IMR-90 (cell line): ENCODE measurements around the gene ALS2. TPM values are rescaled to one million over a fixed set of nuclear protein-coding genes. Genes with fewer than 3 reads are reported as not detected.

ENCODE experiments used
- ATAC-seq: fragments of 200-7000 bp; cut with Tn5 transposase; 2 replicates; pipeline ENCODE4 v1.9.1; 2020; ENCODE audit warnings: low read depth, mild to moderate bottlenecking, moderate library complexity
- BruUV-seq: library from RNA; stranded (reverse); fragments of 400-500 nt; replicated peaks from 2 replicates; lab custom pipeline; 2021; lab: Mats Ljungman, UMichigan
- CTCF ChIA-PET: fragments of 300-600 bp; formaldehyde crosslinking; extraction: SDS; loops from one replicate; lab custom pipeline; 2021; ENCODE audit warnings: antibody characterized with exemption; lab: Yijun Ruan, JAX
- POLR2A ChIA-PET: fragments of 300-600 bp; sonication (Branson Sonifier 250); formaldehyde crosslinking; loops from one replicate; lab custom pipeline; 2022; ENCODE audit warnings: antibody characterized with exemption; ENCODE audit not compliant: unreplicated experiment; lab: Charles Lee
- DNase-seq: peaks from one replicate; pipeline ENCODE4 v3.0.0; 2013
- H2AFZ ChIP-seq: replicated peaks from 2 replicates; pipeline ENCODE3; 2013; ENCODE audit warnings: low read length, mild to moderate bottlenecking; ENCODE audit not compliant: poor library complexity
- H2AK5ac ChIP-seq: 2 replicates; pipeline ENCODE4 v1.6.1; 2013; ENCODE audit warnings: low read depth, low read length, inconsistent platforms
- H2AK9ac ChIP-seq: replicated peaks from 2 replicates; pipeline ENCODE3; 2013; ENCODE audit warnings: mild to moderate bottlenecking, low read depth, low read length, moderate library complexity; ENCODE audit not compliant: poor library complexity
- H2BK120ac ChIP-seq: 2 replicates; pipeline ENCODE4 v1.6.1; 2013; ENCODE audit warnings: low read depth, low read length, inconsistent platforms
- H2BK15ac ChIP-seq: 3 replicates; pipeline ENCODE4 v1.6.1; 2013; ENCODE audit warnings: low read depth, low read length, inconsistent platforms
- H2BK20ac ChIP-seq: 2 replicates; pipeline ENCODE4 v1.6.1; 2013; ENCODE audit warnings: low read depth, mild to moderate bottlenecking, inconsistent platforms, low read length, moderate library complexity
- H2BK5ac ChIP-seq: 2 replicates; pipeline ENCODE4 v1.6.1; 2013; ENCODE audit warnings: mild to moderate bottlenecking, low read depth, low read length, inconsistent platforms; ENCODE audit not compliant: poor library complexity, severe bottlenecking
- H3K14ac ChIP-seq: replicated peaks from 2 replicates; pipeline ENCODE4 v1.6.1; 2013; ENCODE audit warnings: low read depth, low read length, inconsistent platforms
- H3K18ac ChIP-seq: 2 replicates; pipeline ENCODE4 v1.6.1; 2013; ENCODE audit warnings: low read depth, low read length, control low read depth
- H3K23ac ChIP-seq: 2 replicates; pipeline ENCODE4 v1.6.1; 2013; ENCODE audit warnings: low read depth, low read length, inconsistent platforms
- H3K27ac ChIP-seq: 2 replicates; pipeline ENCODE4 v1.5.1; 2013; ENCODE audit warnings: mild to moderate bottlenecking, control low read depth, low read length; ENCODE audit not compliant: insufficient read depth
- H3K27me3 ChIP-seq: 2 replicates; pipeline ENCODE4 v1.6.1; 2013; ENCODE audit warnings: low read length; ENCODE audit not compliant: control insufficient read depth, insufficient read depth
- H3K36me3 ChIP-seq: 2 replicates; pipeline ENCODE4 v1.6.1; 2013; ENCODE audit warnings: low read length, mixed read lengths; ENCODE audit not compliant: control insufficient read depth, insufficient read depth
- H3K4ac ChIP-seq: 2 replicates; pipeline ENCODE4 v1.6.1; 2013; ENCODE audit warnings: low read depth, low read length, inconsistent platforms
- H3K4me1 ChIP-seq: 2 replicates; pipeline ENCODE4 v1.6.1; 2013; ENCODE audit warnings: low read length, mixed read lengths; ENCODE audit not compliant: control insufficient read depth, insufficient read depth
- H3K4me2 ChIP-seq: 2 replicates; pipeline ENCODE4 v1.6.1; 2013; ENCODE audit warnings: low read depth, mild to moderate bottlenecking, control low read depth, low read length, moderate library complexity
- H3K4me3 ChIP-seq: 2 replicates; pipeline ENCODE4 v1.5.1; 2013; ENCODE audit warnings: low read depth, mild to moderate bottlenecking, control low read depth, low read length, moderate library complexity; ENCODE audit not compliant: insufficient read depth
- H3K56ac ChIP-seq: 2 replicates; pipeline ENCODE4 v1.6.1; 2013; ENCODE audit warnings: low read length, inconsistent platforms; ENCODE audit not compliant: insufficient read depth; ENCODE audit errors: extremely low read depth
- H3K79me1 ChIP-seq, 2 experiments: 2 replicates each; pipeline ENCODE4 v1.6.1; 2013; ENCODE audit warnings: low read length in 2 of 2, inconsistent platforms in 1 of 2, low read depth in 1 of 2
- H3K9ac ChIP-seq: 2 replicates; pipeline ENCODE4 v1.6.1; 2013; ENCODE audit warnings: low read depth, low read length, control low read depth
- H3K9me1 ChIP-seq: 2 replicates; pipeline ENCODE4 v1.6.1; 2013; ENCODE audit warnings: low read length, inconsistent platforms; ENCODE audit not compliant: insufficient read depth
- H3K9me3 ChIP-seq: 2 replicates; pipeline ENCODE4 v1.6.1; 2013; ENCODE audit warnings: low read length; ENCODE audit not compliant: control insufficient read depth, insufficient read depth
- H4K20me1 ChIP-seq: 2 replicates; pipeline ENCODE4 v1.6.1; 2013; ENCODE audit warnings: low read length, inconsistent platforms; ENCODE audit not compliant: insufficient read depth
- H4K5ac ChIP-seq: 2 replicates; pipeline ENCODE4 v1.6.1; 2013; ENCODE audit warnings: mild to moderate bottlenecking, low read depth, low read length, control low read depth
- H4K8ac ChIP-seq, 2 experiments: 2 replicates each; pipeline ENCODE4 v1.6.1; 2013; ENCODE audit warnings: low read depth in 2 of 2, low read length in 2 of 2, control low read depth in 1 of 2, inconsistent platforms in 1 of 2
- H4K91ac ChIP-seq: 2 replicates; pipeline ENCODE4 v1.6.1; 2013; ENCODE audit warnings: low read depth, low read length, inconsistent platforms; ENCODE audit not compliant: insufficient read depth
- CHD1 ChIP-seq: IDR thresholded peaks from 2 replicates; pipeline ENCODE4 v1.6.1; 2012; ENCODE audit warnings: low read depth, low read length, improper control_type of control experiment
- RAD21 ChIP-seq: IDR thresholded peaks from 2 replicates; pipeline ENCODE4 v1.6.1; 2012; ENCODE audit warnings: low read length, improper control_type of control experiment
- SMC3 ChIP-seq: fragments of 150-350 bp; IDR thresholded peaks from 2 replicates; pipeline ENCODE4 v1.6.1; 2016; ENCODE audit warnings: low read depth, mild to moderate bottlenecking, antibody characterized with exemption, low read length, moderate library complexity
- WGBS, 2 experiments: methylation state at CpG; one replicate each; pipeline versions ENCODE4 v1.1.5 to v1.1.7; 2013; ENCODE audit warnings: missing lambda C conversion rate in 2 of 2; ENCODE audit not compliant: insufficient read length in 1 of 2; ENCODE audit errors: extremely low coverage in 2 of 2; 5-methylcytosine and 5-hydroxymethylcytosine counted together
- dilution Hi-C: fragments of 300-500 bp; cut with HindIII; formaldehyde crosslinking; loops from one replicate; pipeline ENCODE4 v1.14.3; 2018; ENCODE audit warnings: low sequenced_read_pairs; ENCODE audit not compliant: unreplicated experiment
- in situ Hi-C: fragments of 300-500 bp; cut with MboI; formaldehyde crosslinking; loops from 3 replicates; pipeline ENCODE4 v1.14.3; 2019; ENCODE audit warnings: low sequenced_read_pairs, inconsistent platforms, mixed read lengths
- intact Hi-C: fragments of 100-400 bp; cut with micrococcal nuclease; formaldehyde crosslinking; loops from 2 replicates; pipeline ENCODE4 v1.10.0; 2022
- polyA plus RNA-seq, 3 experiments: library from polyadenylated mRNA; depleted of rRNA; stranded (reverse); fragments of >200 nt; gene quantifications; 2 replicates each; pipeline ENCODE4 v1.2.3, GENCODE V29; 2012; ENCODE audit warnings: low replicate concordance in 1 of 3
- total RNA-seq: library from RNA; depleted of rRNA; stranded (reverse); fragments of >200 nt; gene quantifications from 2 replicates; pipeline ENCODE4 v1.2.3, GENCODE V29; 2012
- TF ChIP-seq, protein P1 (sequence below): conservative IDR thresholded peaks from 2 replicates; pipeline ENCODE4 v1.5.1; 2012; ENCODE audit warnings: mild to moderate bottlenecking, low read depth, low read length, improper control_type of control experiment

The ALS2 gene
- total and polyA plus RNA-seq, 2 of the 4 experiments (the other 2 are of a cell fraction) = 14.4 to 42.3 TPM

DNA sequence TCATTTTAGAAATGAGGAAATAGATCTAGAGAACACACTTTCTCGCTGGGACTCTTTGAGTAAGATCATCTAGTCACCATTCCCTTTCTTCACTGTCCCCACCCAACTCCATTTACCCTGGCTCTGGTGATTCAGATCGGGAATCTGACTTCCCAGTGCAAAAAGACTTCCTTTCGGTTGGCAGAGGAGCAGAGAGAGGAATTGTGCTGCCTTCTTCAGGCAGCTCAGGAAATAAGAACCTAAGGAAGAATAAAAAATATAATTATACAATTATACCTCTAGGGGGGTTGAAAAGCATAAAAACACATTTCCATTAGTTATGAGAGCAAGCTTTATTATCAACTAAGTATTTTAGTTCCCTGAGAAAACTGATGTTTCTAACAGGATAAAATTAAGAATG is 73.0 kb downstream of the ALS2 start:
- Histone ChIP-seq H2AK9ac (no peak overlapping the region), H3K4me2 (no peak overlapping the region), H2AFZ (peak overlapping the region; percentile 41), H3K27me3 (no peaks in the 10 kb centered on the region), H3K23ac (no peak overlapping the region), H4K91ac (no peak overlapping the region; the same call in 1 of the 2 replicates), H3K4me3 (no peak overlapping the region), H4K8ac (no peak overlapping the region), H2AK5ac (no peak overlapping the region), H2BK20ac (no peak overlapping the region), H3K27ac (no peak overlapping the region), H2BK120ac (no peak overlapping the region), H3K9ac (no peak overlapping the region), H3K36me3 (peaks cover 18% of the 10 kb centered on the region), H4K5ac (no peak overlapping the region), H3K79me1 (no peaks in the 10 kb centered on the region; a peak in 1 of 4 replicates), H3K18ac (no peak overlapping the region), H3K9me1 (no peaks in the 10 kb centered on the region), H3K4ac (no peak overlapping the region), H2BK15ac (no peak overlapping the region), H3K9me3 (no peaks in the 10 kb centered on the region), H3K56ac (no peak overlapping the region), H3K14ac (no peak overlapping the region), H4K20me1 (no peaks in the 10 kb centered on the region), H2BK5ac (no peak overlapping the region), H3K4me1 (no peaks in the 10 kb centered on the region)
- DNase-seq (peak; percentile 66), ATAC-seq (peak; percentile 71)
- in situ Hi-C loops = no loop called here
- BruUV-seq = no TSS peak
- TF ChIP-seq CHD1 = no peak
- peak; percentile 62 for TF ChIP-seq RAD21
- peak; percentile 38 for TF ChIP-seq SMC3
- TF ChIP-seq, protein P1, sequence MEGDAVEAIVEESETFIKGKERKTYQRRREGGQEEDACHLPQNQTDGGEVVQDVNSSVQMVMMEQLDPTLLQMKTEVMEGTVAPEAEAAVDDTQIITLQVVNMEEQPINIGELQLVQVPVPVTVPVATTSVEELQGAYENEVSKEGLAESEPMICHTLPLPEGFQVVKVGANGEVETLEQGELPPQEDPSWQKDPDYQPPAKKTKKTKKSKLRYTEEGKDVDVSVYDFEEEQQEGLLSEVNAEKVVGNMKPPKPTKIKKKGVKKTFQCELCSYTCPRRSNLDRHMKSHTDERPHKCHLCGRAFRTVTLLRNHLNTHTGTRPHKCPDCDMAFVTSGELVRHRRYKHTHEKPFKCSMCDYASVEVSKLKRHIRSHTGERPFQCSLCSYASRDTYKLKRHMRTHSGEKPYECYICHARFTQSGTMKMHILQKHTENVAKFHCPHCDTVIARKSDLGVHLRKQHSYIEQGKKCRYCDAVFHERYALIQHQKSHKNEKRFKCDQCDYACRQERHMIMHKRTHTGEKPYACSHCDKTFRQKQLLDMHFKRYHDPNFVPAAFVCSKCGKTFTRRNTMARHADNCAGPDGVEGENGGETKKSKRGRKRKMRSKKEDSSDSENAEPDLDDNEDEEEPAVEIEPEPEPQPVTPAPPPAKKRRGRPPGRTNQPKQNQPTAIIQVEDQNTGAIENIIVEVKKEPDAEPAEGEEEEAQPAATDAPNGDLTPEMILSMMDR = peak; percentile 52
- dilution Hi-C loops = no loop called here
- CTCF ChIA-PET = interaction anchor here (0.6 to 0.8 kb wide), 2 partner anchors 139 to 242 kb away, joined by 3 read pairs; no protein-coding TSS in a partner anchor
- no CpG with 5 or more reads among the region's 3 CpGs for WGBS, 2 experiments
- intact Hi-C loops = loop anchor here (10.0 kb wide), 1 partner anchor 473 kb away; no protein-coding TSS in a partner anchor
- POLR2A ChIA-PET = no interaction called here
